Aorta (tissue), 5 donors: Measurements from ENCODE around the gene FAM227B. TPM values are rescaled to one million over a fixed set of nuclear protein-coding genes. Genes with fewer than 3 reads are reported as not detected.
"Not testable (repeated sequence)": the region's sequence is repeated elsewhere in the genome, so short reads cannot be mapped to it uniquely, and the experiment has no call there.

Source experiments
- ATAC-seq: fragments of 200-7000 bp; cut with Tn5 transposase; one replicate; pipeline ENCODE4 v1.9.1; 2022; ENCODE audit warnings: moderate library complexity; ENCODE audit not compliant: low FRiP score
- DNase-seq, 2 donors: peaks; one replicate each; pipeline ENCODE4 v3.0.0-alpha.2; 2020
- H3K27ac ChIP-seq, 2 donors: one replicate each; pipeline ENCODE4 v1.5.1; 2013; ENCODE audit warnings: low read length in 2 of 2, mild to moderate bottlenecking in 2 of 2, moderate library complexity in 2 of 2, control low read depth in 1 of 2, inconsistent platforms in 1 of 2, low read depth in 1 of 2
- H3K27me3 ChIP-seq, 2 donors: one replicate each; pipeline ENCODE4 v1.6.1; 2013; ENCODE audit warnings: control low read depth in 1 of 2, low read length in 1 of 2, mild to moderate bottlenecking in 1 of 2, moderate library complexity in 1 of 2; ENCODE audit not compliant: insufficient read depth in 2 of 2, control insufficient read depth in 1 of 2
- H3K36me3 ChIP-seq, 2 donors: one replicate each; pipeline ENCODE4 v1.6.1; 2013; ENCODE audit warnings: control low read depth in 1 of 2, low read length in 1 of 2, mild to moderate bottlenecking in 1 of 2; ENCODE audit not compliant: insufficient read depth in 2 of 2, control insufficient read depth in 1 of 2
- H3K4me1 ChIP-seq, 2 donors: one replicate each; pipeline ENCODE4 v1.6.1; 2013; ENCODE audit warnings: low read length in 2 of 2, control low read depth in 1 of 2, mild to moderate bottlenecking in 1 of 2, moderate library complexity in 1 of 2; ENCODE audit not compliant: insufficient read depth in 2 of 2, control insufficient read depth in 1 of 2
- H3K4me3 ChIP-seq, 2 donors: one replicate each; pipeline ENCODE4 v1.5.1; 2013; ENCODE audit warnings: low read length in 2 of 2, control low read depth in 1 of 2, mild to moderate bottlenecking in 1 of 2
- H3K9me3 ChIP-seq: one replicate; pipeline ENCODE4 v1.6.1; 2013; ENCODE audit warnings: mild to moderate bottlenecking, low read length; ENCODE audit not compliant: control insufficient read depth
- WGBS, 2 donors: extraction: QIAGEN DNeasy Blood & Tissue Kit; methylation state at CpG; one replicate each; pipeline ENCODE4 v1.1.7; 2013; 5-methylcytosine and 5-hydroxymethylcytosine counted together
- intact Hi-C, 2 donors: fragments of 100-400 bp; cut with DNase I; formaldehyde crosslinking; loops; one replicate each; pipeline versions ENCODE4 v1.14.2 to v1.15.0; 2022
- polyA plus RNA-seq, 2 donors: library from polyadenylated mRNA; stranded (reverse); fragments of 200-250 nt; gene quantifications; one replicate each; pipeline ENCODE4 v1.2.3, GENCODE V29; 2013
- total RNA-seq, 2 donors: library from RNA; stranded (reverse); fragmentation: NEBNext Ultra II Directional; extraction: Animal tissue kit (Norgen Biotek cat#: 25700); gene quantifications; one replicate each; pipeline ENCODE4 v1.2.1, GENCODE V29; 2021
- donor health status: healthy with polysubstance abuse.
- donor health status: Bipolar disorder and iron deficiency.
- donor health status: DM: no; HTN: no; CAD: no.
- donor health status: DM: no; HTN: no; CAD: no.
- donor health status: DM: yes; HTN: yes; CAD: no.

FAM227B gene
- total and polyA plus RNA-seq, 4 donors, result 4.2 to 6.4 (median 5.0) TPM

DNA sequence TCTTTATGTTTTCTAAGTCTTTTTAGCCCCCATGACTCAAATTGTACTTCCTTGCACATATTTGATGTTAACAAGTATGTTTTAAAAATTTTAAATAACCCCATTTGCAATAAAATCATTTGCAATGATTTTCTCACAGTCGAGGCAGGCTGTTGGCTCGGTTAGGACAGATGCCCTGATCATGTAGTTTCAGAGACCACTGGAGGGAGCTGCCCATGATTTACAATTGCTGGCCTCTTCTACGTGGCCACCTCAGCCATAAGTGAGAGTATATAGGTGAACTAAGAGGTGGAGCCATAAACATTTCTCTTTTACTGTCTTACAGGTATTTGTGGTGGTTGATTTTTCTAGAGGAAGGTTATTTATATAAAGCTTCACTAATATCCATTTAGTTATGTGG, 1.9 kb upstream of the FAM227B start:
- DNase-seq (no peak), ATAC-seq (no peak)
- intact Hi-C loops, result loop anchor here (5.0 to 10.0 kb wide), 2 partner anchors 372 to 380 kb away; no protein-coding TSS in a partner anchor
- H3K27ac ChIP-seq, result no peak overlapping the region
- H3K4me3 ChIP-seq, result no peak overlapping the region
- peaks cover 0 to 2% of the 10 kb centered on the region in 2 donors for H3K36me3 ChIP-seq
- peaks cover 2% of the 10 kb centered on the region for H3K9me3 ChIP-seq
- peaks cover 0 to 4% of the 10 kb centered on the region in 2 donors for H3K4me1 ChIP-seq
- WGBS, 2 donors, result 62 to 63% methylated on average over 3 of the region's 3 CpGs
- H3K27me3 ChIP-seq, result no peaks in the 10 kb centered on the region

DNA sequence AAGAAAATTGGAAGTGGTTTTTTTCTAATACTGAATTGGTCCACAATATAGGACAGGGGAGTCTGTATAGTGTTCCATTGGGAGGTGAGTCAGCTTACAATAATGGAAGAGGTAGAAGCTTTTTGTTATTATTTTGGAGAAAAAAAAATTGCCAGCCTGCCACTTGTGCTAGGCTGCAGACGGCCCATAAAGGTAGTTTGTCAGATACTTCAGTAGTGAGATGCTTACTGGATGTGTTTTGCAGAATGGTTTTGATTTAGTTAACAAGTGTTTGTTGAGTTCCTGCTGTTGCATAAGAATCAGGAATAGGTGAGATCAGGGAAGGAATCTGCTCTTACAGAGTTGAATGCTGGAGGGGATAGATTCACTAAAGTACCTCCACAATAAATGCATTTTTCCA, 1.3 kb upstream of the FAM227B start:
- Histone ChIP-seq H3K4me1 (peaks cover 0 to 4% of the 10 kb centered on the region in 2 donors), H3K4me3 (peak overlapping the region; percentile 86 to 92), H3K9me3 (peaks cover 2% of the 10 kb centered on the region), H3K36me3 (peaks cover 0 to 2% of the 10 kb centered on the region in 2 donors), H3K27me3 (no peaks in the 10 kb centered on the region), H3K27ac (no peak overlapping the region)
- 15 to 19% methylated on average over 1 of the region's 1 CpG for WGBS, 2 donors
- DNase-seq, result no peak
- intact Hi-C loops, result loop anchor here (2.0 to 10.0 kb wide), 4 partner anchors 281 to 467 kb away; partner anchors contain the start of gene COPS2 (in 1 of the 2)
- no peak for ATAC-seq

DNA sequence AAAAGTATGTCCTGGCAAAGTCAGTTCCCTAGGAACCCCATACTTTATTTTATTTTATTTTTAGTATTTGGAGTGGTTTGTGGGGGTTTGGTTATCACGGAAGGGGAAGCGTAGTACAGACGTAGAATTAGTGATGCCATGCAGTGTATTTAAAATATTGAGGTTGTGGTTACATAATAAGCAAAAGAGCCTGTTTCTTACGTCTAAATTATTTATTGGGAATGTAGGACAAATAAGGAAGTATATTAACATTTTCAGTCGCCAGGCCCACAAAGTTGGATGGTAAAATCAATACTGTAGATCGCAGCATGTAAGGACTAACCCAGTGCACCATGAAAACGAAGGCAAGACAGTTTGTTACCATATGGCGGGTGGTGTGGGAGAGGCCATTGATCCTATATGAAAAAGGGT, 788 bp upstream of the FAM227B start:
- Histone ChIP-seq H3K36me3 (peaks cover 0 to 2% of the 10 kb centered on the region in 2 donors), H3K4me3 (peak overlapping the region; percentile 86 to 92), H3K27me3 (no peaks in the 10 kb centered on the region), H3K4me1 (peaks cover 0 to 4% of the 10 kb centered on the region in 2 donors), H3K27ac (peak overlapping the region in 1 of 2 donors; percentile 79), H3K9me3 (peaks cover 2% of the 10 kb centered on the region)
- intact Hi-C loops, result loop anchor here (2.0 to 10.0 kb wide), 4 partner anchors 281 to 467 kb away; partner anchors contain the start of gene COPS2 (in 1 of the 2)
- 7 to 10% methylated on average over 8 of the region's 8 CpGs for WGBS, 2 donors
- ATAC-seq, result no peak
- no peak for DNase-seq

DNA sequence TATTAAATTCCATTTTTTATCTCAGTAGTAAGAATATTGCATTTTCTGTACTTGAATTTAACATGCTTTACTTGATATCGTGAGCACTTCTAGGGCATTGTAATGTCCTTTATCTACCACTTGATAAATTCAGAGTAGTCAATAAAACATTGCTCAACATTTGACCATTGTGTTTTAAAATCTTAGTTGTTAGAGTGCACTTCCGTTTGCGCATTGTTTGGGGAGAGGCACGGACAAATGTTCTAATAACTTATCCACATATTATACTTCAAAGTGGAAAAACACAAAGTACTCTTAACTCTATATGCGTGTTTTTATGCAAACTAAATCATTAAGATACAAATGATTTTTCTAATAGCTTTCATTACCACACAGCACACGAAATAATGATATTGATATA, 419 bp downstream of the FAM227B start:
- Histone ChIP-seq H3K27me3 (no peaks in the 10 kb centered on the region), H3K9me3 (no peaks in the 10 kb centered on the region), H3K36me3 (no peaks in the 10 kb centered on the region), H3K4me3 (peak overlapping the region; percentile 76 to 91), H3K27ac (peak overlapping the region in 1 of 2 donors; percentile 43), H3K4me1 (peaks cover 0 to 4% of the 10 kb centered on the region in 2 donors)
- 1 to 2% methylated on average over 6 of the region's 6 CpGs for WGBS, 2 donors
- DNase-seq (no peak), ATAC-seq (peak; percentile 64)
- intact Hi-C loops, result loop anchor here (2.0 to 10.0 kb wide), 4 partner anchors 283 to 465 kb away; partner anchors contain the start of gene COPS2 (in 1 of the 2)

DNA sequence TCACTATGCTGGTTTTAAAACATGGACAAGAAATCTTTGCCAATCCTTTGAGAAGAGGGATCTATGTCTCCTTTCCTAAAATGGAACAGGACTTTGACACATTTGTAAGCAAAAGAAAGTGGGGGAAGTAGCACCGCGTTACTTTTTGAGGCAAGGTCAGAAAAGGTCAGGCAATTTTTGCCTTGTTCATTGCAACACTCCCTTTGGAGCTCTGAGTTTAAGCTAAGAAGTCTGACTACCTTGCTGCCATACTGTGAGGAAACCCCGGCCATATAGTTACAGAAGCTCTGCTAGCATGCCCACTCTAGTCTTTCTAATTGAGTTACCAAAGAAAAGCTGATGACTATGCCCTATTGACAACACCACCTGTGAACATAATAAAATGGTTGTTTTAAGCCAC, 1.4 kb downstream of the FAM227B start:
- DNase-seq, result no peak

DNA sequence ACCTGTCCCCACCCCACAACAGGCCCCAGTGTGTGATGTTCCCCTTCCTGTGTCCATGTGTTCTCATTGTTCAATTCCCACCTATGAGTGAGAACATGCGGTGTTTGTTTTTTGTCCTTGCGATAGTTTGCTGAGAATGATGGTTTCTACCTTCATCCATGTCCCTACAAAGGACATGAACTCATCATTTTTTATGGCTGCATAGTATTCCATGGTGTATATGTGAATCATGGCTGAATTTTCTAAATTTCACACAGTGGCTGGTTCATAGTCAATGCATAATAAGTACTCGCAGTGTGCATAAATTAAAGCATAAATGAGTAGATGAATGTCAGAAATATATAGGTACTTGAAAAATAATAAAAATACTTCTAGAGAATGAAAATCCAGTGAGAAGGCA, 8.4 kb downstream of the FAM227B start:
- intact Hi-C loops, ATAC-seq: not testable (repeated sequence)
- WGBS, 2 donors, result 98 to 99% methylated on average over 3 of the region's 3 CpGs

More for the DNA sequence above, 1.4 kb downstream of the FAM227B start:
- no peak for ATAC-seq
- Histone ChIP-seq H3K36me3 (no peaks in the 10 kb centered on the region), H3K4me1 (peaks cover 0 to 4% of the 10 kb centered on the region in 2 donors), H3K4me3 (no peak overlapping the region), H3K27me3 (no peaks in the 10 kb centered on the region), H3K9me3 (no peaks in the 10 kb centered on the region), H3K27ac (no peak overlapping the region)
- intact Hi-C loops, result no loop called here
- WGBS, 2 donors, result 87 to 90% methylated on average over 3 of the region's 3 CpGs

DNA sequence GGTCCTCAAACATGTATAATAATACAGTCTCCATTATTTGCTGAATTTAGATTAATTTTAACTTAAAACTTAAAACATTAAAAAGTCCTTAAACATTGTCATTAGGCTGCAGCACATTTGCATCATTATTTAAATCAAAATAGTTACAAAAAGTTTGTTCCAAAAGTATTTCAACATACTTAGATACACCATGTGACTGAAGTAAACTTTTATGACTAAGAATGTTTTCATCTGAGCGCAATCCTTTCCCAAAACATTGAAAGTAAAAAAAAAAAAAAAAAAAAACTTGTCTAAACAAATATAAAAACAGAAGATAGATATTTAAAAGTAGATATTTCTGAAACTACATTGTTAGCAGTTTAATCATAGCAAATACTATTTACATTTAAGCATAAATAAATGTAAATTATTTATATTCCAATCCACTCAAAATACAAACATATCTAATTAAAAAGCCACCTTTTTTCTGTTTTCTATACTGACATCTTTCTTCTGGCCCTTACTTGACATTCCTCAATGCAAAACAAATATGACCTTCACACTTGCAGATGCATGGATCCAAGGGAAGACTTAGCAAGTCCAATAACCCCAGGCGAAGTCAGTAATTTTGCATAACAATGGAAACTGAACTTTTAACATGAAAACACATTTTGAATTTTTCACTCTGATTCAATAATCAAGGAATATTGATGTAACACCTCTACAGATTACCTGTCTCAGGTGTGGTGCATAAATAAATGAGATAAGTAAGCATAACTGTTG, 10.3 kb downstream of the FAM227B start:
- ATAC-seq (no peak), DNase-seq (no peak)
- intact Hi-C loops, result no loop called here
- Histone ChIP-seq H3K4me3 (no peak overlapping the region), H3K36me3 (no peaks in the 10 kb centered on the region), H3K9me3 (no peaks in the 10 kb centered on the region), H3K27ac (no peak overlapping the region), H3K27me3 (no peaks in the 10 kb centered on the region), H3K4me1 (no peaks in the 10 kb centered on the region)
- 92 to 96% methylated on average over 2 of the region's 2 CpGs for WGBS, 2 donors

More for the DNA sequence above, 8.4 kb downstream of the FAM227B start:
- not testable (repeated sequence) for H3K27ac ChIP-seq, H3K4me1 ChIP-seq, DNase-seq, H3K9me3 ChIP-seq, H3K27me3 ChIP-seq, H3K36me3 ChIP-seq, H3K4me3 ChIP-seq

DNA sequence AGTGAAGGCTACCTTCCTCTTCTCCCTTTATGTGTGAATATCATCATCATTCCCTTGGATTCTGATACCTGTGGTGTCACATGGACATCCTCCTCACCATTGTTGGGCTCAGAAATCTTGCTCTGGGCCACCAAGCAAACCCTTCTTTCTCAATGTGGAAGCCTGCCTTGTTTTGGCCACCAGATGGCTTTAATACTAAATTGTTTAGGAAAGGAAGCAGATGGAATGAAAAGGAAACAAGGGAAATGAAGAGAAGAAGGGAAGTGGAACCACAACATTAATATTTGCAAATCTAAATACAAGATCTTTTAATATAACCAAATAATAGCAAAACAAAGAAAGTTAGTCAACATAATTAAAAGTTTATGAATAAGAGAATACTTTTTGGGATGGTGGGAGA, 14.0 kb downstream of the FAM227B start:
- no peaks in the 10 kb centered on the region for H3K4me1 ChIP-seq
- no peaks in the 10 kb centered on the region for H3K36me3 ChIP-seq
- ATAC-seq (no peak), DNase-seq (no peak)
- H3K4me3 ChIP-seq, result no peak overlapping the region
- no peak overlapping the region for H3K27ac ChIP-seq
- H3K9me3 ChIP-seq, result peaks cover 2% of the 10 kb centered on the region
- no peaks in the 10 kb centered on the region for H3K27me3 ChIP-seq
- intact Hi-C loops, result no loop called here

DNA sequence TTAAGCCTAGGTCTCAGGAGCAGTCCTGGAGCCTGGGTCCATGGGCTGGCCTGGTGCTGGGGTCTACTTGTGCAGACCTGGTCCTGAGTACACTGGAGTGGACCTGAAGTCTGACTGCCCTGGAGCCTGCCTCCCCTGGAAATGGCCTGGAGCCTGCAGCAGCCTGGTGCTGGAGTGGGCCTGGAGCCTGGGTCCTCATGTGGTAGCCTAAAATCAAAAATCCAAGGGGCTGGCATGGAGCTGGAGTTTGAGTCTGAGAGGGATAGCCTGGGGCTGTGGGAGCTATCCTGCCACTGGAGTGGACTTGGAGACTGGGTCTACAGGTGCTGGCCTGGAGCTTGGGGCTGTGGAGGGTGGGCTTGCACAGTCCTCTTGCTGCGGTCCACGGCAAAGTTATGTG, 15.0 kb downstream of the FAM227B start:
- intact Hi-C loops, result no loop called here
- Histone ChIP-seq H3K27ac (no peak overlapping the region), H3K9me3 (peaks cover 4% of the 10 kb centered on the region), H3K27me3 (no peaks in the 10 kb centered on the region), H3K36me3 (no peaks in the 10 kb centered on the region), H3K4me3 (no peak overlapping the region), H3K4me1 (no peaks in the 10 kb centered on the region)
- DNase-seq (peak in 1 of 2 donors; percentile 47), ATAC-seq (no peak)
- 95 to 100% methylated on average over 2 of the region's 2 CpGs for WGBS, 2 donors
